ENCODE measurements around the gene PISD. TPM values are rescaled to one million over a fixed set of nuclear protein-coding genes. Genes with fewer than 3 reads are reported as not detected.
A peak's percentile ranks its signal among the peaks of the same experiment; 100 is the strongest.

The PISD gene
- total and polyA plus RNA-seq, 12 donors: 25.1 to 99.5 (median 64.8) TPM

DNA sequence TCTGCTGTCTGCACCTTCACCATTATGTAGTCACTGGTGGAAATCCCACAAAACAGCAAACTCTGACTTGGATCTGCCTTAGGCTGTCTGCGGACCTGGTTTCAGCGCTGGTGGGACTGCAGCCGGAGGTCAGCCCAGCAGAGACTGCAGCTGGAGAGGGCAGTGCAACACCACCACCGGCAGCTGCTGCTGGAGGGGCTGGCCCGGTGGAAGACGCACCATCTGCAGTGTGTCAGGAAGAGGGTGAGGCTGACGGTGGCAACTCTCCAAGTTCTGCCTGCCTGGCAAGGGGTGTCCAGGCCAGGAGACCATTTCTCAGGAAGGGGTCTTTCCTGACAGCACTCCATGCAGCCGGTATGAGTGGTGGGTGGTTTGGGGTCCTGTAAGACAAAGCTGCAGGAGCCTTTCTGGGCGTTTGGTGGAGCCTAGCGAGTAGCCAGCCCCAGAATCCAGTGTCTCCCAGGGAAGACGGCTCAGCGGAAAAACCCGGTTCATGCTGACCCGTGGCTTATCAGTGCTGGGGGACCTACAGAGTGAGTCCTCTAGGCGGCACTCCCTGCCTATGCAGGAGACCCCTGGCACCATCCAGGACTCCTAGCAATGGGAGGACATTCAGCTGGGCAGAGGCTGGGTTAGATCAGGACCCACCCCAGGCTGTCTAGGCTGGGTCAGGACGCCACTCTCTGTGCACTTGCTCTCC lies 50.8 kb downstream of the PISD start:
- peaks cover 0 to 25% of the 10 kb centered on the region in 2 donors for H3K4me1 ChIP-seq (replicated peaks in 1 of 2)
- peak in 2 of 7 donors; percentile 23 to 72 for DNase-seq
- H3K9me3 ChIP-seq (replicated peaks in 1 of 3): no peaks in the 10 kb centered on the region
- intact Hi-C loops (cut with DNase I): no loop called here
- WGBS, 4 donors: 40 to 77% (median 68%) methylated on average over 1 to 16 of the region's 16 CpGs
- H3K27ac ChIP-seq: peak overlapping the region in 1 of 5 donors; percentile 65
- H3K27me3 ChIP-seq: no peaks in the 10 kb centered on the region
- H3K4me3 ChIP-seq: no peak overlapping the region
- TF ChIP-seq, protein P1, sequence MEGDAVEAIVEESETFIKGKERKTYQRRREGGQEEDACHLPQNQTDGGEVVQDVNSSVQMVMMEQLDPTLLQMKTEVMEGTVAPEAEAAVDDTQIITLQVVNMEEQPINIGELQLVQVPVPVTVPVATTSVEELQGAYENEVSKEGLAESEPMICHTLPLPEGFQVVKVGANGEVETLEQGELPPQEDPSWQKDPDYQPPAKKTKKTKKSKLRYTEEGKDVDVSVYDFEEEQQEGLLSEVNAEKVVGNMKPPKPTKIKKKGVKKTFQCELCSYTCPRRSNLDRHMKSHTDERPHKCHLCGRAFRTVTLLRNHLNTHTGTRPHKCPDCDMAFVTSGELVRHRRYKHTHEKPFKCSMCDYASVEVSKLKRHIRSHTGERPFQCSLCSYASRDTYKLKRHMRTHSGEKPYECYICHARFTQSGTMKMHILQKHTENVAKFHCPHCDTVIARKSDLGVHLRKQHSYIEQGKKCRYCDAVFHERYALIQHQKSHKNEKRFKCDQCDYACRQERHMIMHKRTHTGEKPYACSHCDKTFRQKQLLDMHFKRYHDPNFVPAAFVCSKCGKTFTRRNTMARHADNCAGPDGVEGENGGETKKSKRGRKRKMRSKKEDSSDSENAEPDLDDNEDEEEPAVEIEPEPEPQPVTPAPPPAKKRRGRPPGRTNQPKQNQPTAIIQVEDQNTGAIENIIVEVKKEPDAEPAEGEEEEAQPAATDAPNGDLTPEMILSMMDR (IDR thresholded peaks at IDR 0.05): no peak
- no peak for TF ChIP-seq POLR2A (IDR thresholded peaks at IDR 0.05)
- no peaks in the 10 kb centered on the region for H3K36me3 ChIP-seq (replicated peaks in 1 of 2)

DNA sequence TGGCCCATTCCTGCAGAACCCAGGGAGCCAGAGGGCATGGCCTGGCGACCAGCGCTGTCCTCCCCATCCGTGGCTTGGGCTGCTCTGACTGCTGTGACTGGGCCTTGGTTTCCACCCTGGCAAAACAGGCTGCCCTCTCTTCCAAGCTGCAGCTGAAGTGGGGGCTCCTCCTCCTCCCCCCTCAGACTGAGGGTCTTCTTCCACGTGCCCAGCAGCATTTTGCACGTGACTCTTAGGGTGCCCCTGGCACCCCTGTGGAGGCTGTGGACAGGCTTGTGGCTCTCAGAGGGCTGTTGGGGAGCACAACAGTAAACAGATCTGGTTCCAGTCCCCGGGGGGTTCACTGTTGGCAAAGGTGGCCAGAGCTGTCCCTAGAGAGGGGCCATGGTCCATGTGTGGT lies 51.4 kb downstream of the PISD start:
- intact Hi-C loops (cut with DNase I): no loop called here
- TF ChIP-seq, protein P1 (IDR thresholded peaks at IDR 0.05): no peak
- TF ChIP-seq POLR2A (IDR thresholded peaks at IDR 0.05): no peak
- H3K9me3 ChIP-seq (replicated peaks in 1 of 3): no peaks in the 10 kb centered on the region
- peaks cover 0 to 19% of the 10 kb centered on the region in 2 donors for H3K4me1 ChIP-seq (replicated peaks in 1 of 2)
- DNase-seq: peak in 1 of 7 donors; percentile 9
- H3K27me3 ChIP-seq: no peaks in the 10 kb centered on the region
- no peak overlapping the region for H3K4me3 ChIP-seq
- no peaks in the 10 kb centered on the region for H3K36me3 ChIP-seq (replicated peaks in 1 of 2)
- peak overlapping the region in 1 of 5 donors; percentile 65 for H3K27ac ChIP-seq
- WGBS, 4 donors: 85 to 96% (median 88%) methylated on average over 3 to 6 of the region's 6 CpGs

DNA sequence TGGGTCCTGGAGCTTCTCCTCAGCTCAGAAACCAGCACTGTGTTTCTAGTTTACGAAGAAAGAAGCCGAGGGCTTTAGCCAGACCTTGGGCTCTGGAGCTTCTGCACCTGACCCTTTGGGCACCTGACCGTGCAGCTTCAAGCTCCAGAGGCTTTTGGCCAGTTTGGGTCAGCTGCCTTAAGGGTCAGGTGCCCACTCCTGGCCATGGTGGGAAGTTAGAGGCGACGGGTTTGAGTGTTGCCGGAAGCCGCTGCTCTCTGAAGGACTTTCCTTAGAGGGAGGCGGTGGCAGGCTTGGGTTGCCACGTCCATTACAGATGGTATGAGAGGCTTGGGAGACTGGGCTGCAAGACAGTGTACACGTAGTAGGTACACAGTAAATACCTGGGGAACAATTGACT lies 52.3 kb downstream of the PISD start:
- no peaks in the 10 kb centered on the region for H3K9me3 ChIP-seq (replicated peaks in 1 of 3)
- no peak overlapping the region for H3K4me3 ChIP-seq
- no peaks in the 10 kb centered on the region for H3K36me3 ChIP-seq (replicated peaks in 1 of 2)
- intact Hi-C loops (cut with DNase I): no loop called here
- WGBS, 4 donors: 87 to 96% (median 93%) methylated on average over 7 to 10 of the region's 10 CpGs
- TF ChIP-seq, protein P1 (IDR thresholded peaks at IDR 0.05): no peak
- TF ChIP-seq POLR2A (IDR thresholded peaks at IDR 0.05): no peak
- H3K4me1 ChIP-seq (replicated peaks in 1 of 2): peaks cover 0 to 12% of the 10 kb centered on the region in 2 donors
- no peak overlapping the region for H3K27ac ChIP-seq
- DNase-seq: peak in 1 of 7 donors; percentile 42
- no peaks in the 10 kb centered on the region for H3K27me3 ChIP-seq

DNA sequence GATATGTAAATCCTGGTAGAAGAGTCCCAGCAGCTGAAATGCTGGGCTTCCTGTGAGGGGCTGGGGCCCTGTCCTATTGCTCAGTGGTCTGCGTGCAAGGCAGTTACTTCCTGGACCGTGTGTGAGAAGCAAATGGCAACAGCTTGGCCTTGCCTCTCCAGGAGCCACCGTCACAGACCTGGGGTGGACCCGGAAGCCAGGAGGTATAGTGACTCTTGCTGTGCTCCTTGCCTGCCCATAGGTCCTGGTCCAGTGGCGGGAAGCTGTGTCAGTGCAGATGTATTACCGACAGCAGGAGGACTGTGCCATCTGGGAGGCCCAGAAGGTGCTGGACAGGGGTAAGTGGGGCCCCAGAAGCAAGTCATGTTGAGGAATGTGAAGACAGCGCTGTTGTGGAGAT lies 54.3 kb downstream of the PISD start:
- 94 to 96% (median 94%) methylated on average over 7 of the region's 7 CpGs for WGBS, 4 donors
- Histone ChIP-seq H3K27me3 (no peaks in the 10 kb centered on the region), H3K9me3 (replicated peaks in 1 of 3) (no peaks in the 10 kb centered on the region), H3K27ac (no peak overlapping the region), H3K4me1 (replicated peaks in 1 of 2) (peaks cover 0 to 10% of the 10 kb centered on the region in 2 donors), H3K4me3 (no peak overlapping the region), H3K36me3 (replicated peaks in 1 of 2) (peaks cover 0 to 4% of the 10 kb centered on the region in 2 donors)
- peak in 1 of 7 donors; percentile 50 for DNase-seq
- intact Hi-C loops (cut with DNase I): no loop called here
- no peak for TF ChIP-seq POLR2A (IDR thresholded peaks at IDR 0.05)
- TF ChIP-seq, protein P1 (IDR thresholded peaks at IDR 0.05): no peak

Measured in adrenal gland (tissue), 12 donors.